Activated T-helper 1 cell treated with anti-CD3 and anti-CD28 coated beads, Interleukin-12 subunit alpha, Interleukin-12 subunit beta, Interleukin-2, Interleukin-4 antibody, amounts not matched to agents 30 ng/mL and 10 ng/mL and 1 ng/mL, durations not matched to agents 14 hours and 24 hours and 36 hours (primary cell): ENCODE results near the gene RAB3B. TPM values are rescaled to one million over a fixed set of nuclear protein-coding genes. Genes with fewer than 3 reads are reported as not detected.

Experiments used
- DNase-seq: peaks from one replicate; pipeline ENCODE4 v3.0.0; 2021; ENCODE audit warnings: low spot score
- H3K27ac Mint-ChIP-seq: one replicate; pipeline ENCODE4 v1.8.0; 2021; ENCODE audit warnings: mild to moderate bottlenecking, mixed read lengths
- H3K27me3 Mint-ChIP-seq: one replicate; pipeline ENCODE4 v1.8.0; 2022; ENCODE audit warnings: mild to moderate bottlenecking, moderate library complexity, mixed read lengths; ENCODE audit not compliant: insufficient read depth
- H3K36me3 Mint-ChIP-seq: one replicate; pipeline ENCODE4 v1.8.0; 2021; ENCODE audit warnings: low read depth, mixed read lengths
- H3K4me1 Mint-ChIP-seq: one replicate; pipeline ENCODE4 v1.8.0; 2021; ENCODE audit warnings: low read depth, mixed read lengths
- H3K4me3 Mint-ChIP-seq: one replicate; pipeline ENCODE4 v1.8.0; 2021; ENCODE audit warnings: mild to moderate bottlenecking, moderate library complexity, mixed read lengths
- H3K9me3 Mint-ChIP-seq: one replicate; pipeline ENCODE4 v1.8.0; 2021; ENCODE audit warnings: mixed read lengths
- intact Hi-C: fragments of 100-400 bp; cut with micrococcal nuclease; formaldehyde crosslinking; loops from one replicate; pipeline ENCODE4 v1.15.1; 2024
- total RNA-seq: library from RNA; stranded (reverse); gene quantifications from 2 replicates; pipeline ENCODE4 v1.2.3, GENCODE V29; 2022

RAB3B gene
- total RNA-seq, 1 donor from 2014 or later, result 0.05 TPM

DNA sequence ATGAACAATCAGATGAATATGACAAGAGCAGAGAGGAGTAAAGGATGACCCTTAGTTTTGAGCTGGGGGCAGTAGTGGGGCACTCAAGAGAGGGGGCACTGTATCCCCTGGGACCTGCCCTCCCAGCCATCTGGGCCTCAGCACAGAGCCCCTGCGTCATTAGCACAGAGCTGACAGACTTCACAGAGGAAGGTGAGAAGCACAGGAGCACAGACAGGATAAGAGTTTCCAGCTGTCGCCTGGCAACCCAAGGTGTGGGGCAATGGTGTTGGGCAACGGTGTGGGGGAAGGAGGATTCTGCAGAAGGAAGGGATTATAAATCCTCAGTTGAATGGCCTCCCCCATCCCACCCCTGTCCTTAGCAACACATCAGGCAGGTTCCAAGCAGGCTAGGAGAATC, 30.2 kb downstream of the RAB3B start:
- intact Hi-C loops, result no loop called here
- no peaks in the 10 kb centered on the region for H3K9me3 Mint-ChIP-seq
- H3K27ac Mint-ChIP-seq, result no peak overlapping the region
- H3K4me3 Mint-ChIP-seq, result no peak overlapping the region
- peaks cover 3% of the 10 kb centered on the region for H3K27me3 Mint-ChIP-seq
- peaks cover 4% of the 10 kb centered on the region for H3K4me1 Mint-ChIP-seq
- no peak for DNase-seq
- no peaks in the 10 kb centered on the region for H3K36me3 Mint-ChIP-seq

DNA sequence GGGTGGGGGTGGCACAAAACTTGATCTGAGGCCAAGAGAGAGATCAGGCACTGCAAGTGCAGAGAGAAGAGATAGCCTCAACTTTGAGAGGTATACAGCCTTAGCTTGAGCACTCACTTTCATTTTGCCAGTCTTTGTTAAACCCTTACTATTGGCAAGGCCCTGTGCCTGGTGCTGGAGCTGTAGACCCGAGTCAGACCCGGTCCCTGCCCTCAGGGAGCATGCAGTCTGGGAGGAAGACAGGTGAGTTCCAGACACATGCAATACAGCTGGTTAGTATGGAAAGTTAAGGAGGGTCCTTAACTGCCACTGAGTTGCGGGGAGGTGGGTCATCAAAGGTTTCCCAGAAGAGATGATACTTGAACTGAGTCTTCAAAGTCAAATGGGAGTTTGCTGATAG, 31.7 kb downstream of the RAB3B start:
- no peaks in the 10 kb centered on the region for H3K36me3 Mint-ChIP-seq
- intact Hi-C loops, result no loop called here
- no peaks in the 10 kb centered on the region for H3K9me3 Mint-ChIP-seq
- H3K27ac Mint-ChIP-seq, result no peak overlapping the region
- no peak for DNase-seq
- H3K4me1 Mint-ChIP-seq, result peaks cover 4% of the 10 kb centered on the region
- peaks cover 3% of the 10 kb centered on the region for H3K27me3 Mint-ChIP-seq
- no peak overlapping the region for H3K4me3 Mint-ChIP-seq

DNA sequence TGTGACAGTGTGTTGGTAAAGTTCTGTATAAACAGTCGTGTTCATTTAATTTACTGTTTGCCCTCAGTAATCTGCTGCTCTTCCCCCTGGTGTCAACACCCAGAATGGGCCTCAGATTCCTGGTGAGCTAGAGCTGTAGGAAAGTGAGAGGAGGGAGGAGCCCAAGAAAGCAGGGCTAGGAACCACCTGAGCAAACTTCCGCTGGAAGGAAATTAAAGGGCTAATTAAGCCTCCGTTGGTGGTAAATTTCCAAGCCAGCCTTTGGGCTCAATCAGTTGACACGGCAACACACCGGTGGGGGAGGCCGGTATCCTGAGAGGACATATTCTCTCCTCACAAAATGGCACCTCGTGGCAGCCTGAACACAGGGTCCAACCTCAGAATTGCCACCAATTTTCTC, 32.9 kb downstream of the RAB3B start:
- Mint-ChIP-seq H3K27me3 (peaks cover 6% of the 10 kb centered on the region), H3K27ac (no peak overlapping the region), H3K9me3 (no peaks in the 10 kb centered on the region), H3K4me1 (peaks cover 11% of the 10 kb centered on the region), H3K4me3 (no peak overlapping the region), H3K36me3 (no peaks in the 10 kb centered on the region)
- intact Hi-C loops, result no loop called here
- no peak for DNase-seq

DNA sequence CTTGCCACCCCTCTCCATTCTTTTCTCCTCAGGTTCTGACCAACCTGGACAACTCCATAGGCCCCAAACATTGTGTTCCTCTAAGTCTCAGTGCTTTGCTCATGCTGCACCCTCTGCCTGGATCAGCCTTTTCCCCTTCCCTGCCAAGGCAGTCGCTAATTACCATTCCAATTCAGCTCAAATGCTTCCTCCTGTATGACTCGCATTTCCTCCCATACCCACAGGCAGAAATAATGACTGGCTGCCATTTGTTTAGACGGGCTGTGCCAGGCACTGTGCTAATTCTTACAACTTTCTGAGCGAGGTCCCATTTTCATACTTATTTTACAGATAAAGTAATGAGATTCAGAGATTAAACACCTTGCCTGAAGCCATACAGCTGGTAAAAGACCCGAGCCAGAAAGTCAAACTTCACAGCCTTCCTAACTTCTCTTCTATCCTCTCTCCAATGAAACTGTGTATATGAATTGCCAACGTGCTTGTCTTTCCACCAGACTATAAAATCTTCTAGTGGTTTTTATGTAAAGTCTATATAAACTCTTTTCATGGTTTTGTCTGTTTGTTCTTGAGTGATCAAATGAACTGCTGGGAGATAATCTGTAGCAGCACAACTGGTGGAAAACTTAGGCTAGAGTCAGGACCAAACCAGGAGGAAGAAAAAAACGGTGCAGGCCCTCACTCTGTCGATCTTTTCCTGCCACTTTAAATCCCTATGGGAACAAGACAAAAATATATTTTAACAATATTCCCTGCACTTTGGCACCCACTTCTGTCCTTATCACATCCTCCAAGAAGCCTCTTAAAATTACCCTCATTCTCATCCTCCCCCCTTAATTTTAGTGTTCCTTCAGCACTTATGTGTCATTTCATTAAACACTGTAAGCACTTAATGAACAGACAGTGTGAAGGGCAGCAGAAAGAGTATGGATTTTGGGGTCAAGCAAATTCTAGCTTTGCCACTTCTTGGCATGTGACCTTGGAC, 33.7 kb downstream of the RAB3B start:
- Mint-ChIP-seq H3K4me1 (peaks cover 14% of the 10 kb centered on the region), H3K27ac (no peak overlapping the region), H3K36me3 (no peaks in the 10 kb centered on the region), H3K4me3 (no peak overlapping the region), H3K9me3 (no peaks in the 10 kb centered on the region), H3K27me3 (peaks cover 6% of the 10 kb centered on the region)
- no peak for DNase-seq
- intact Hi-C loops, result no loop called here

DNA sequence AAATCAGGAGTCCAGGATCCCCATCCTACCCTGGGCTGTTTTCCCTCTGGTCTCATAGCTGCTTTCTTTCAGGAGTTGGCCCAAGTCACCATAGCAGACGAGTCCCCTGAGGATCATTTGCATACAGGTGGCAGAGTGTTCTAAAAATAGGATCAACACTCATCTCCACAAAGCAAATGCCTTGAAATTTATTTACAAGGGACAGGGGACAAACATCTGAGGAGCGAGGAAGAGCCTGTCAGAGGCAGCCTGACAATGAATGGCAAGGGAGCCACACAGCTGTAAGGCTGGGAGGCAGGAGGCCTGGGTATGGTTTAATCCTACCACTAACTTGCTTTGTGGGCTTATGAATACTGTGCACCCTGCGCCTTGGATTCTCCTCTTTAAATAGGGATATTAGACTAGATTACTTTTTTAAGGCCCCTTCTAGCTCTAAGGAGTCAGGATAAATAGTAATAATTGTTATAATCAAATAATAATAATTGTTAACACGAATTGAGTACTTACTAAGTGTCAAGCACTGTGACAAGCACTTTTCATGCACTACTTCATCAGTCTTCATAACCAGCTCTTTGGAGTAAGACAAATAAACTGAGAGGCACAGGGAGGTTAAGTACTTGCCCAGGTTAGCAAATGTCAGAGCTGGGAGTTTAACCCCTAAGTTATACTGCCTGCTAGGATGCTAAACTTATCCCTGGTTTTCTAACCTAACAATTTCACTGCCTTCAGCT, 34.5 kb downstream of the RAB3B start:
- Mint-ChIP-seq H3K27me3 (peaks cover 6% of the 10 kb centered on the region), H3K36me3 (no peaks in the 10 kb centered on the region), H3K4me1 (peaks cover 14% of the 10 kb centered on the region), H3K9me3 (no peaks in the 10 kb centered on the region), H3K27ac (no peak overlapping the region), H3K4me3 (no peak overlapping the region)
- intact Hi-C loops, result no loop called here
- no peak for DNase-seq

DNA sequence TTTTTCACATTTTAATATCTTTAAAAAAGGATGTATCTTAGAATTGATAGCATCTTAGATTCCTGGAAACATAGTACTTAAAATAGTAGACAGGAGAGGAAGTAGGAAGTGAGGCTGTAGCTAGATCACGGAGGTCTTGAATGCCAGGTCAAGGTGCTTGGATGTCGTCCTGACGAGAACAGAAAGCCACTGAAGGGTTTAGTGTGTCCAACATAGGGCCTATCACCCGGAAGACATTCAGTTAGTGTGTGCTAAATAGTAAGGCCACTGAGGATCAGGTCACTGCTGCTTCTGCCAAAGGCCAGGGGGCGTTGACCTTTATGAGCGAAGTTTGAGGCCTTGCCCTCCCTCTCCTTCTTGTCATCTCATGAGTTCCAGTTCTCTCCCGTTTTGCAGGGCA, 35.7 kb downstream of the RAB3B start:
- Mint-ChIP-seq H3K27ac (no peak overlapping the region), H3K4me1 (peaks cover 14% of the 10 kb centered on the region)
- intact Hi-C loops, result no loop called here

DNA sequence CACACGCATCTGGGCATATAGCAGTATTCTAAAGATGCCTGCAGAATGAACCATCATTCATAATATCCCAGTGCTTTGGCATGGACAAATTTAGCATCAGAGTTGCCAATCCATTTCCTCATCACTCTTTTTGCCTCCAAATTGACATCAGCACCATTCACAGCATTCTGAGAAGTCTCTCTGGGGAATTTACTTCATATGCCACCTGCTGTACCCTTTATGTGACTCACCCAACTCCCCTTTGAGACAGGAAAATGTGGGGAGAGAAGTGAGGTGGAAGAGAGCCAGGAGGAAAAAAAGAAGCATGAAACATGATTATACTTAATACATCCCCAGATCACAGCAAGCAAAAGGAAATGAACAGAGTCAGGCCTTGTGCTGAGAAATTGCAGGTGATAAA, 37.4 kb downstream of the RAB3B start:
- no peak overlapping the region for H3K27ac Mint-ChIP-seq
- H3K9me3 Mint-ChIP-seq, result no peaks in the 10 kb centered on the region
- H3K4me1 Mint-ChIP-seq, result peaks cover 14% of the 10 kb centered on the region
- H3K27me3 Mint-ChIP-seq, result peaks cover 4% of the 10 kb centered on the region
- no peak overlapping the region for H3K4me3 Mint-ChIP-seq
- no peaks in the 10 kb centered on the region for H3K36me3 Mint-ChIP-seq
- intact Hi-C loops, result no loop called here
- no peak for DNase-seq

More for the DNA sequence above, 35.7 kb downstream of the RAB3B start:
- H3K9me3 Mint-ChIP-seq, result no peaks in the 10 kb centered on the region
- H3K36me3 Mint-ChIP-seq, result no peaks in the 10 kb centered on the region
- DNase-seq, result no peak
- no peak overlapping the region for H3K4me3 Mint-ChIP-seq
- H3K27me3 Mint-ChIP-seq, result peaks cover 4% of the 10 kb centered on the region

DNA sequence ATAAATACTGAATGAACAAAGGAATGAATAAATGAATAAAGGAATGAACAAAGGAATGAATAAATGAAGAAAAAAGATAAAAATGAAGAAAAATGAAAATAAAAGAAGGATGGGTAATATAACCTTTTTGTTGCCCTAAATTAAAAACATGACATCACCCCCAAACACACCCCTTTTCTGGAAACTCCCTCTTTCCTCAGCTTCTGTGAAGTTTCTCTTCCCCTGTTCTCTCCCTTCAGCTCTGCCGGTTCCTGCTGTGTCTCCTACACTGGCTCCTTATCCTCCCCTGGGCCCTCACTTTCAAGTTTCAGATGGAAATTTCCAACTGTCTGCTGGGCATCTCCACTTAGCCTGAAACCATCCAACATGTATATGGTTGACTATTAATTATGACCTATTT, 37.9 kb downstream of the RAB3B start:
- Mint-ChIP-seq H3K4me3 (no peak overlapping the region), H3K36me3 (no peaks in the 10 kb centered on the region), H3K4me1 (peaks cover 14% of the 10 kb centered on the region), H3K27me3 (peaks cover 4% of the 10 kb centered on the region), H3K27ac (no peak overlapping the region), H3K9me3 (no peaks in the 10 kb centered on the region)
- intact Hi-C loops, result no loop called here
- DNase-seq, result no peak

DNA sequence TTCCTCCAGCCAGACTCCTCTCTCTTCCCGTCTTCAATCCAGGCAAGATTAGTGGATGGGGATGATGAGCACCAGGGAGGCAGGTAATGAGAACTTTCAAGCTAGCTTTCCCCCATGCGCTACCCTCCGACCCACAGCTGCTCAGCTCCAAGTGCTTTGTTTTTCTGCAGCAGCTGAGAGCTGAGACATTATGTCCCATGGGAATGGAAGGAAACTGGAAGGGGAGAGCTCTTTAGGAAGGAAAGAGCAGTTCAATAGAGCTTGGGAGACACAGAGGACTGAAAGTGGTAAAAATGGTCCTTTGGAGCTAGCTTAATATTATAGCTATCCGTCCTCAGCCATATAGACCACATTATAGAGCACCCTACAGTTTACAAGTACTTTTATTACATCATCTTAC, 39.8 kb downstream of the RAB3B start:
- intact Hi-C loops, result no loop called here
- Mint-ChIP-seq H3K36me3 (no peaks in the 10 kb centered on the region), H3K27ac (no peak overlapping the region), H3K9me3 (no peaks in the 10 kb centered on the region), H3K4me3 (no peak overlapping the region), H3K4me1 (peaks cover 10% of the 10 kb centered on the region), H3K27me3 (peaks cover 6% of the 10 kb centered on the region)
- DNase-seq, result no peak

DNA sequence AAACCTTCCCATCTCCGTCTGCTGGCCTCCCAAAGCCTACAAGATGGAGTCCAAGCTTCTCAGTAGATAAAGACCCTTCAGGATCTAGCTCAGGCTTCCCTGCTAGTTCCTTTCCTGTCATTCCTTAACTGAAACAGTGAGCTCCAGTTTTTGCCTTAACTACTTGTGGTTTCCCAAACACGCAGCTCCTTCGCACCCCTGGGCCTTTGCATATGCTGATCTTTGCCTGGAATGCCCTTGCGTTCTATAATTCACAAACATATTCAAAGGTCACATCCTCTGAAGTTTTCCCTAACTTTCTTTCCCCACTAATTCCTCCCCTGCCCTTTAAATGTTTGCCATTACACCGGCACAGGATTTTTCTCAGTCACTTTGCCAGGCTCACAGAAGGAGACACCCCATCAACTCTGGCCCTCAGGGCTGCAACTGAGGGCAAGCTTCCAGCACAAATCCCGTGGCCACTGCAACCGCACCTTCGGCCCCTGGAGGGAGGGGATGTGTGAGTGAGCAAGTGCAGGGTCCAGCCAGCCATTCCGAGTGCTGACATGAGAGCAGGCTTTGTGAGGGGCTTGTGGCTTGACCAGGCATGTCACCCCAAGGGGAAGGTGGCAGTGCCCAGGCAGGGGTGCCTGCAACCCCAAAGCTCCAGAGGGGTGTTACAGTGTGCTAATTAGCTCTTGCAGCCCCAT, 41.3 kb downstream of the RAB3B start:
- peaks cover 6% of the 10 kb centered on the region for H3K27me3 Mint-ChIP-seq
- intact Hi-C loops, result no loop called here
- H3K36me3 Mint-ChIP-seq, result no peaks in the 10 kb centered on the region
- DNase-seq, result no peak
- H3K4me3 Mint-ChIP-seq, result no peak overlapping the region
- H3K27ac Mint-ChIP-seq, result no peak overlapping the region
- peaks cover 10% of the 10 kb centered on the region for H3K4me1 Mint-ChIP-seq
- no peaks in the 10 kb centered on the region for H3K9me3 Mint-ChIP-seq

DNA sequence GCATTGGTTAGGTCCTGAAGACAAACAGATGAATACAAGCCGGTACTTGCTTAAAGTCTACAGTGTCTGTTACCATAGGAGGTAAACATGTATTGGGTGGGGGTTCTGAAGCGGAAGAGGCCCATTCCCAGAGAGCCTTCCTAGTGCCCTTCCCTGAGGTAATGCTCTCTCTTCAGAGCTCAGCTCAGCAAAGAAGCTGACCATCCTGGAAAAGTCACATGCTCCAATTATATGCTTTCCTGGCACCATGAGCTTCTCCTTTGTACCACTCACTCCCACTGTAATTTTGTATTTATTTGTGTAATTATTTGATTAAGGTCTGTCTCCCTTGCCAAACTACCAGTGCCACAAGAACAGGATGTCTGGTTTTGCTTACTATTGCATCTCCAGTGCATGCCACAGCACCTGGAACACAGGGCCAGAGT, 42.0 kb downstream of the RAB3B start:
- Mint-ChIP-seq H3K36me3 (no peaks in the 10 kb centered on the region), H3K9me3 (no peaks in the 10 kb centered on the region), H3K27ac (no peak overlapping the region), H3K4me1 (peaks cover 10% of the 10 kb centered on the region), H3K27me3 (peaks cover 6% of the 10 kb centered on the region), H3K4me3 (no peak overlapping the region)
- no peak for DNase-seq
- intact Hi-C loops, result no loop called here

DNA sequence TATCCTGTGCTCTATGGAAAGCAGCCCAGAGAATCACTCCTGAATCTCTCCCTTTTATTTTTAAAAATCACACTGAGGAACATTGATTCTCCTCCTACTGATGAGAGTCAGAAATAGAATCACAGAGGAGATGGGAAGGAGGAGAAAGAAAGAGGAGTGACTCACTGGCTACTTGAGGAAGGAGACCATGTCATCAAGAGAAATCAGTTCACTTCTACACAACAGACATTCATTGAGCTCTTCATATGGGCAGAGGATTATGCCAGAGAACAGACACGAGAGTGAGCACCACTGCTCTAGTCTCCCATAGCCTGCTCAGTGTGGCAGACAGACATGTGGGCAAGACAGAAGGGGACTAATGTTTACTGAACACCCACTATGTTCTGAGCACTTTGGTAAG, 44.2 kb downstream of the RAB3B start:
- Mint-ChIP-seq H3K4me3 (no peak overlapping the region), H3K27ac (no peak overlapping the region), H3K36me3 (no peaks in the 10 kb centered on the region), H3K4me1 (no peaks in the 10 kb centered on the region), H3K27me3 (peaks cover 4% of the 10 kb centered on the region), H3K9me3 (peaks cover 12% of the 10 kb centered on the region)
- intact Hi-C loops, result no loop called here
- DNase-seq, result no peak

DNA sequence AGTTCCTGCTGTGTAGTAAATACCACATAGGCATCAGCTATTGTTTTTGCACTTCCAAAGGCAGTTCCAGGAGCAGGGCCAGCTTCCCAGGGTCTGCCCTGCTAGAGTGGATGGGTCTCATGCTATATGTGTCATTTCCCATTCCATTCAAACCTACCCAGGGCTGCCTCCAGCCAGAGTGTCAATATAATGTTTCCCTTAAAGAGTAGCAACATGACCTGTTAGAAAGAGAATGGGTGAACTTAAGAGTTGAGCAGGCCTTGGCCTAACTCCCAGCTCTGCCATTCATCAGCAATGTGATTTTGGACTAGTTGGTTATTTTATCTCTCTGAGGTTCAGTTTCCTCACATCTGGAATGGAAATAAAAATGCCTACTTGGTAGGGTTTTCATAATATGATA, 44.9 kb downstream of the RAB3B start:
- intact Hi-C loops, result no loop called here
- H3K36me3 Mint-ChIP-seq, result no peaks in the 10 kb centered on the region
- peaks cover 17% of the 10 kb centered on the region for H3K9me3 Mint-ChIP-seq
- no peak for DNase-seq
- H3K27ac Mint-ChIP-seq, result no peak overlapping the region
- H3K4me3 Mint-ChIP-seq, result no peak overlapping the region
- no peaks in the 10 kb centered on the region for H3K4me1 Mint-ChIP-seq
- H3K27me3 Mint-ChIP-seq, result peaks cover 4% of the 10 kb centered on the region
